Glutamatergic neuron (in vitro differentiated cells): ENCODE data around the gene COLEC12. TPM values are rescaled to one million over a fixed set of nuclear protein-coding genes. Genes with fewer than 3 reads are reported as not detected.

Experiments
- DNase-seq: peaks from one replicate; pipeline ENCODE4 v3.0.0; 2022
- H3K27ac Mint-ChIP-seq: one replicate; pipeline ENCODE4 v1.8.0; 2020; ENCODE audit warnings: mild to moderate bottlenecking, mixed read lengths, inconsistent platforms; ENCODE audit not compliant: unreplicated experiment
- H3K27me3 Mint-ChIP-seq: one replicate; pipeline ENCODE4 v1.8.0; 2020; ENCODE audit warnings: mild to moderate bottlenecking, moderate library complexity, mixed read lengths, inconsistent platforms; ENCODE audit not compliant: unreplicated experiment
- H3K36me3 Mint-ChIP-seq: one replicate; pipeline ENCODE4 v1.8.0; 2020; ENCODE audit warnings: mild to moderate bottlenecking, mixed read lengths, inconsistent platforms; ENCODE audit not compliant: unreplicated experiment
- H3K4me1 Mint-ChIP-seq: one replicate; pipeline ENCODE4 v1.8.0; 2020; ENCODE audit warnings: mild to moderate bottlenecking, low read depth, mixed read lengths, inconsistent platforms; ENCODE audit not compliant: unreplicated experiment
- H3K4me3 Mint-ChIP-seq: one replicate; pipeline ENCODE4 v1.8.0; 2020; ENCODE audit warnings: mild to moderate bottlenecking, mixed read lengths, inconsistent platforms; ENCODE audit not compliant: unreplicated experiment
- H3K9me3 Mint-ChIP-seq: one replicate; pipeline ENCODE4 v1.8.0; 2020; ENCODE audit warnings: mild to moderate bottlenecking, moderate library complexity, mixed read lengths, inconsistent platforms; ENCODE audit not compliant: unreplicated experiment
- CTCF ChIP-seq: fragments of 200-600 bp; sonication (generic); IDR thresholded peaks from one replicate; pipeline ENCODE4 v1.5.0; 2021; ENCODE audit not compliant: partially characterized antibody, unreplicated experiment
- total RNA-seq: library from RNA; stranded (reverse); fragmentation: NEBNext Ultra II Directional; extraction: Animal tissue kit (Norgen Biotek cat#: 25700); gene quantifications from one replicate; pipeline ENCODE4 v1.2.1, GENCODE V29; 2021; ENCODE audit not compliant: unreplicated experiment

Gene COLEC12
- total RNA-seq, 1 donor from 2014 or later, result 0.20 TPM

GRCh38 chr18:303607-304006 lies 196.9 kb downstream of the COLEC12 start:
- TF ChIP-seq CTCF, result no peak
- DNase-seq, result no peak
- Mint-ChIP-seq H3K27ac (no peak overlapping the region), H3K36me3 (no peaks in the 10 kb centered on the region), H3K9me3 (no peaks in the 10 kb centered on the region), H3K27me3 (peaks cover 2% of the 10 kb centered on the region), H3K4me1 (peaks cover 9% of the 10 kb centered on the region), H3K4me3 (no peak overlapping the region)

GRCh38 chr18:303011-303410 lies 197.5 kb downstream of the COLEC12 start:
- no peak overlapping the region for H3K4me3 Mint-ChIP-seq
- DNase-seq, result no peak
- no peak for TF ChIP-seq CTCF
- H3K9me3 Mint-ChIP-seq, result no peaks in the 10 kb centered on the region
- no peaks in the 10 kb centered on the region for H3K36me3 Mint-ChIP-seq
- no peak overlapping the region for H3K27ac Mint-ChIP-seq
- H3K27me3 Mint-ChIP-seq, result peaks cover 2% of the 10 kb centered on the region
- peaks cover 9% of the 10 kb centered on the region for H3K4me1 Mint-ChIP-seq

GRCh38 chr18:302097-302496 lies 198.4 kb downstream of the COLEC12 start:
- DNase-seq, result no peak
- no peak overlapping the region for H3K4me3 Mint-ChIP-seq
- H3K27ac Mint-ChIP-seq, result no peak overlapping the region
- H3K9me3 Mint-ChIP-seq, result no peaks in the 10 kb centered on the region
- peaks cover 9% of the 10 kb centered on the region for H3K4me1 Mint-ChIP-seq
- H3K27me3 Mint-ChIP-seq, result no peaks in the 10 kb centered on the region
- no peak for TF ChIP-seq CTCF
- H3K36me3 Mint-ChIP-seq, result no peaks in the 10 kb centered on the region

GRCh38 chr18:297936-298335 lies 202.6 kb downstream of the COLEC12 start:
- H3K9me3 Mint-ChIP-seq, result no peaks in the 10 kb centered on the region
- H3K27me3 Mint-ChIP-seq, result no peaks in the 10 kb centered on the region

More at GRCh38 chr18:297936-298335, 202.6 kb downstream of the COLEC12 start:
- no peak for TF ChIP-seq CTCF
- no peaks in the 10 kb centered on the region for H3K36me3 Mint-ChIP-seq
- H3K27ac Mint-ChIP-seq, result no peak overlapping the region
- H3K4me3 Mint-ChIP-seq, result no peak overlapping the region
- no peak for DNase-seq
- no peaks in the 10 kb centered on the region for H3K4me1 Mint-ChIP-seq
